Activated naive CD8-positive, alpha-beta T cell treated with anti-CD3 and anti-CD28 coated beads for 36 hours (primary cell): ENCODE measurements around the gene ENSA. TPM values are rescaled to one million over a fixed set of nuclear protein-coding genes. Genes with fewer than 3 reads are reported as not detected.
"Not testable (repeated sequence)": the region's sequence is repeated elsewhere in the genome, so short reads cannot be mapped to it uniquely, and the experiment has no call there.

ENCODE experiments used
- DNase-seq: peaks from one replicate; pipeline ENCODE4 v3.0.0; 2021
- H3K27ac Mint-ChIP-seq: one replicate; pipeline ENCODE4 v1.8.0; 2022; ENCODE audit warnings: mild to moderate bottlenecking, moderate library complexity, mixed read lengths
- H3K27me3 Mint-ChIP-seq: one replicate; pipeline ENCODE4 v1.8.0; 2022; ENCODE audit warnings: mild to moderate bottlenecking, mixed read lengths
- H3K36me3 Mint-ChIP-seq: one replicate; pipeline ENCODE4 v1.8.0; 2021; ENCODE audit warnings: mild to moderate bottlenecking, mixed read lengths
- H3K4me1 Mint-ChIP-seq: one replicate; pipeline ENCODE4 v1.8.0; 2021; ENCODE audit warnings: mixed read lengths
- H3K4me3 Mint-ChIP-seq: one replicate; pipeline ENCODE4 v1.8.0; 2022; ENCODE audit warnings: mild to moderate bottlenecking, moderate library complexity, mixed read lengths
- H3K9me3 Mint-ChIP-seq: one replicate; pipeline ENCODE4 v1.8.0; 2022; ENCODE audit warnings: mixed read lengths
- total RNA-seq, 2 experiments: library from RNA; stranded (reverse); gene quantifications; one replicate each; pipeline ENCODE4 v1.2.3, GENCODE V29; 2021

The ENSA gene
- total RNA-seq, 2 experiments from 2014 or later = 195 to 214 TPM

- Mint-ChIP-seq H3K27me3 (peaks cover 4% of the 10 kb centered on the region), H3K27ac (peak within 1 kb of the TSS; percentile 98), H3K9me3 (no peaks in the 10 kb centered on the region), H3K4me1 (peaks cover 32% of the 10 kb centered on the region), H3K36me3 (peaks cover 48% of the 10 kb centered on the region), H3K4me3 (peak within 1 kb of the TSS; percentile 99)
- DNase-seq = peak; percentile 90
Observed at GRCh38 chr1:150579110-150579944, 50.1 kb downstream of the ENSA start, which contains the start of gene MCL1. MCL1 (minus strand) TSS chr1:150579610; CDS start chr1:150579530, 80 bp downstream.

DNA sequence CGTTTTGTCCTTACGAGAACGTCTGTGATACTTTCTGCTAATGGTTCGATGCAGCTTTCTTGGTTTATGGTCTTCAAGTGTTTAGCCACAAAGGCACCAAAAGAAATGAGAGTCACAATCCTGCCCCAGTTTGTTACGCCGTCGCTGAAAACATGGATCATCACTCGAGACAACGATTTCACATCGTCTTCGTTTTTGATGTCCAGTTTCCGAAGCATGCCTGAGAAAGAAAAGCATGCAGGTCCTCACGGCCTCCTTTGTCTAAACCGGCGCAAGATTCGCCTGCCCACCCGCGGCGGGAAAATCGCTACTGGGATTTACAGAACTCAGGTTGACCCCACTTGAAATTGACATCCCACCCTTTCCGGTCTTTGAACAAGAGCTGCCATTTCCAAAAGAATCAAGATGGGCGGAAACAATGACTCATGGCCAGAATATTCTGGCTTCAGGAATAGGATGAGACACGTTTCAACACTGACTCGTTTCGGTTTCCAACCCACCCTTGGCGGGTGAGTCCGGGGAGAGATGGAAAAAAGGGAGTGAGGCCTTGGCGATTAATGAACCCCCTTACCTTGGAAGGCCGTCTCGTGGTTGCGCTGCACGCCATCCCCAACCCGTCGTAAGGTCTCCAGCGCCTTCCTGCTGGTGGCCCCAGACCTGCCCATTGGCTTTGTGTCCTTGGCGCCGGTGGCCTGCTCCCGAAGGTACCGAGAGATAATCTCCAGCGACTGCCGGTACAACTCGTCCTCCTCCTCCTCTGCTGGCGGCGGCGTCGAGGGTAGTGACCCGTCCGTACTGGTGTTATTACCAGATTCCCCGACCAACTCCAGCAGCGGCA is 50.9 kb downstream of the ENSA start:
- Mint-ChIP-seq H3K27ac (peak overlapping the region; percentile 98), H3K27me3 (peaks cover 4% of the 10 kb centered on the region), H3K36me3 (peaks cover 56% of the 10 kb centered on the region), H3K9me3 (no peaks in the 10 kb centered on the region), H3K4me3 (peak overlapping the region; percentile 99), H3K4me1 (peaks cover 38% of the 10 kb centered on the region)
- peak; percentile 71 for DNase-seq

- Mint-ChIP-seq H3K27ac (peak overlapping the region; percentile 98), H3K27me3 (peaks cover 4% of the 10 kb centered on the region), H3K4me3 (peak overlapping the region; percentile 99), H3K4me1 (peaks cover 46% of the 10 kb centered on the region), H3K9me3 (no peaks in the 10 kb centered on the region), H3K36me3 (peaks cover 63% of the 10 kb centered on the region)
- no peak for DNase-seq
Observed at GRCh38 chr1:150577557-150578271, 51.7 kb downstream of the ENSA start.

GRCh38 chr1:150576794-150577556 is 52.4 kb downstream of the ENSA start:
- H3K27ac Mint-ChIP-seq = peak overlapping the region; percentile 98
- DNase-seq = no peak
- H3K4me1 Mint-ChIP-seq = peaks cover 50% of the 10 kb centered on the region
- H3K9me3 Mint-ChIP-seq = peaks cover 3% of the 10 kb centered on the region
- H3K27me3 Mint-ChIP-seq = peaks cover 4% of the 10 kb centered on the region
- H3K36me3 Mint-ChIP-seq = peaks cover 71% of the 10 kb centered on the region
- peak overlapping the region; percentile 99 for H3K4me3 Mint-ChIP-seq

GRCh38 chr1:150576367-150576711 is 53.1 kb downstream of the ENSA start:
- Mint-ChIP-seq H3K27me3 (peaks cover 4% of the 10 kb centered on the region), H3K4me3 (peak overlapping the region; percentile 99), H3K4me1 (peaks cover 52% of the 10 kb centered on the region), H3K27ac (peak overlapping the region; percentile 75), H3K36me3 (peaks cover 77% of the 10 kb centered on the region), H3K9me3 (peaks cover 3% of the 10 kb centered on the region)
- DNase-seq = no peak

GRCh38 chr1:150575518-150576366 is 53.7 kb downstream of the ENSA start:
- peaks cover 3% of the 10 kb centered on the region for H3K9me3 Mint-ChIP-seq
- H3K4me1 Mint-ChIP-seq = peaks cover 52% of the 10 kb centered on the region
- peak overlapping the region; percentile 92 for H3K27ac Mint-ChIP-seq
- DNase-seq = no peak
- peaks cover 83% of the 10 kb centered on the region for H3K36me3 Mint-ChIP-seq
- H3K4me3 Mint-ChIP-seq = peak overlapping the region; percentile 99
- peaks cover 4% of the 10 kb centered on the region for H3K27me3 Mint-ChIP-seq

DNA sequence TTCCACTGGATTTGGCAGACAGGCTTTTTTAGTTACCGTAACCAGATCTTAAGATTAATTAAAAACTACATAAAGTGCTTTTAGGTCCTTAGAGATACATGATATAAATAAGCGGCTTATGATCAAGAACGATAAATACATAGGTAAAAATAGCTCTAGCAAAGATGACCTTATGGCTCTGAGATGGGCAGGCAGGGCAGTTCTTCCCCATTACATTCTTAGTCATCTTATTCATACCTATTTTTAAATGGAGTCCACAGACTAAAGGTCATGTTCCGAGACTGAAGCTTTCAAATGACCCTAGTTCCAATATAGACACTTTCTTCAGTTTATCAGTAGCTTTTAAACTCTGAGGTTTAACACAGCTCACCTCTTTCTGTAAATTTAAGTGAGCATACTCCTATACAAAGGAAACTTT is 54.3 kb downstream of the ENSA start:
- H3K27ac Mint-ChIP-seq = peak overlapping the region; percentile 92
- peaks cover 52% of the 10 kb centered on the region for H3K4me1 Mint-ChIP-seq
- no peak for DNase-seq
- H3K4me3 Mint-ChIP-seq = peak overlapping the region; percentile 99
- H3K27me3 Mint-ChIP-seq = peaks cover 4% of the 10 kb centered on the region
- peaks cover 3% of the 10 kb centered on the region for H3K9me3 Mint-ChIP-seq
- H3K36me3 Mint-ChIP-seq = peaks cover 86% of the 10 kb centered on the region

GRCh38 chr1:150574260-150575071 is 54.9 kb downstream of the ENSA start:
- no peak for DNase-seq
- peaks cover 3% of the 10 kb centered on the region for H3K9me3 Mint-ChIP-seq
- peaks cover 58% of the 10 kb centered on the region for H3K4me1 Mint-ChIP-seq
- peaks cover 92% of the 10 kb centered on the region for H3K36me3 Mint-ChIP-seq
- peak overlapping the region; percentile 99 for H3K4me3 Mint-ChIP-seq
- peak overlapping the region; percentile 92 for H3K27ac Mint-ChIP-seq
- peaks cover 4% of the 10 kb centered on the region for H3K27me3 Mint-ChIP-seq

- DNase-seq, H3K9me3 Mint-ChIP-seq, H3K27me3 Mint-ChIP-seq: not testable (repeated sequence)
- Mint-ChIP-seq H3K36me3 (peaks cover 88% of the 10 kb centered on the region), H3K4me3 (peak overlapping the region; percentile 85), H3K4me1 (peaks cover 66% of the 10 kb centered on the region), H3K27ac (peak overlapping the region; percentile 92)
Observed at GRCh38 chr1:150573648-150574071, 55.8 kb downstream of the ENSA start.

DNA sequence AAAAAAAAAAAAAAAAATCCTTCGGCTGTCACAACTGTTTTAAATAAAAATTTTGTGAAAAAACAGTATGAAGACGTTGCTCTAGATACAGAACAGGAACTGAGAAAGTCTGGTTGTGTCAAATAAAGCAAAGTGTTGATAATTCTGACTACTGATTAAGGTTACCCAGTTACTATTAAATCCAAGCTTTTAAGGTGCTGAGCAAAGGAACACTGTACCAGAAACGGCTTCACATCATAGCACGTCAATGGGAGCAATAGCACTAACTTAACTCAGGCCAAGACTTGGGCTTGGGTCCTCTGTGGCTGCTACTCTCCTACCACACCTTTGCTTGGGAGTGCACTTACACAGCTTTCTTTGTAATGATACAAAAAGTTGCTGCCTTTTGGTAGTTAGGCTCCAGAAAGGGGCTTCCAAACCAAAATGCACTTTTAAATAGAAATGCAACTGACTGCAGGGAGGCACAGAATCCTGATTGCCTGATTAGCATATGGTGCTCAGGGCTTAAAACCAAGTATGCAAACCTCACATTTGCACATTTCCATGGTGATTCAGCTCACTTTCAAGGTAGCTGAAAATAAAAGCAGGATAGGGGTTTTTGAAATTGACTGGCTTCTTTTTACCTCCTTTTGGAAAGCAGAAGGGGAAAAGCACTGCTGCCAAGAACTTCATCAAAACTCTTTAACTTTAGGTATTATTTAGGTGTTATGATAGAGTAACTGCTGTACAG is 56.3 kb downstream of the ENSA start:
- Mint-ChIP-seq H3K9me3 (peaks cover 3% of the 10 kb centered on the region), H3K4me3 (peak overlapping the region; percentile 85), H3K27ac (peak overlapping the region; percentile 92), H3K36me3 (peaks cover 82% of the 10 kb centered on the region), H3K4me1 (peaks cover 70% of the 10 kb centered on the region), H3K27me3 (no peaks in the 10 kb centered on the region)
- no peak for DNase-seq
